HepG2 (cell line): Measurements from ENCODE around the gene NAA25. TPM values are rescaled to one million over a fixed set of nuclear protein-coding genes. Genes with fewer than 3 reads are reported as not detected.

Source experiments
- BRCA1 ChIP-seq: sonication (generic); formaldehyde crosslinking; IDR thresholded peaks from 2 replicates; pipeline ENCODE4 v1.4.0; 2020; ENCODE audit warnings: missing genetic modification reagents
- CEBPZ ChIP-seq: IDR thresholded peaks from 2 replicates; pipeline ENCODE4 v1.6.1; 2012; ENCODE audit warnings: low read length, improper control_type of control experiment
- ETV5 ChIP-seq: IDR thresholded peaks from 2 replicates; pipeline ENCODE4 v1.6.1; 2018; ENCODE audit warnings: missing biosample characterization, missing genetic modification reagents, inconsistent platforms, borderline replicate concordance
- ETV6 ChIP-seq: sonication (generic); formaldehyde crosslinking; conservative IDR thresholded peaks from 2 replicates; pipeline ENCODE4 v1.4.0; 2020; ENCODE audit warnings: missing genetic modification reagents
- HINFP ChIP-seq: sonication (generic); formaldehyde crosslinking; IDR thresholded peaks from 2 replicates; pipeline ENCODE4 v1.4.0; 2020; ENCODE audit warnings: low read depth, mild to moderate bottlenecking, missing genetic modification reagents
- HNF1B ChIP-seq: sonication (generic); formaldehyde crosslinking; IDR thresholded peaks from 2 replicates; pipeline ENCODE4 v1.5.1; 2020; ENCODE audit warnings: mild to moderate bottlenecking, moderate library complexity, missing genetic modification reagents
- SALL1 ChIP-seq: sonication (generic); formaldehyde crosslinking; IDR thresholded peaks from 2 replicates; pipeline ENCODE4 v1.8.0; 2022; ENCODE audit warnings: mild to moderate bottlenecking, missing genetic modification reagents
- SPEN ChIP-seq: sonication (generic); formaldehyde crosslinking; IDR thresholded peaks from 2 replicates; pipeline ENCODE4 v1.5.1; 2020; ENCODE audit warnings: low read depth, mild to moderate bottlenecking, missing genetic modification reagents
- ZMYM4 ChIP-seq: sonication (generic); formaldehyde crosslinking; IDR thresholded peaks from 2 replicates; pipeline ENCODE4 v1.8.1; 2023; ENCODE audit warnings: mild to moderate bottlenecking, missing genetic modification reagents
- ZNF281 ChIP-seq: sonication (generic); formaldehyde crosslinking; IDR thresholded peaks from 2 replicates; pipeline ENCODE4 v1.4.0; 2020; ENCODE audit warnings: missing genetic modification reagents, borderline replicate concordance
- ZNF367 ChIP-seq: sonication (generic); formaldehyde crosslinking; IDR thresholded peaks from 2 replicates; pipeline ENCODE4 v1.4.0; 2020; ENCODE audit warnings: missing genetic modification reagents, borderline replicate concordance
- ZNF383 ChIP-seq: sonication (generic); formaldehyde crosslinking; IDR thresholded peaks from 2 replicates; pipeline ENCODE4 v1.4.0; 2020; ENCODE audit warnings: missing genetic modification reagents, mild to moderate bottlenecking, borderline replicate concordance
- ZNF546 ChIP-seq: sonication (generic); formaldehyde crosslinking; conservative IDR thresholded peaks from 2 replicates; pipeline ENCODE4 v1.8.1; 2023; ENCODE audit warnings: mild to moderate bottlenecking, missing genetic modification reagents
- ZNF550 ChIP-seq: sonication (generic); formaldehyde crosslinking; IDR thresholded peaks from 2 replicates; pipeline ENCODE4 v1.4.0; 2020; ENCODE audit warnings: mild to moderate bottlenecking, missing genetic modification reagents, borderline replicate concordance
- polyA plus RNA-seq, 8 experiments: library from polyadenylated mRNA; depleted of rRNA in 3 of 8; stranded (reverse) in 7 of 8; unstranded in 1 of 8; fragments of >200 nt; fragmentation: Illumina TruSeq in 4 of 8; extraction: Trizol in 4 of 8; gene quantifications; 2 replicates each; pipeline versions ENCODE4 v1.2.1 to v1.2.3, GENCODE V29; 2011 to 2016; ENCODE audit warnings: low read depth in 4 of 8, missing spikeins in 1 of 8, mixed read lengths in 1 of 8; ENCODE audit not compliant: insufficient read depth in 1 of 8
- total RNA-seq, 5 experiments: library from RNA; depleted of rRNA; stranded (reverse); fragments of >200 nt; fragmentation: Illumina TruSeq; extraction: Trizol; gene quantifications; 2 replicates each; pipeline ENCODE4 v1.2.3, GENCODE V29; 2016; ENCODE audit warnings: low read depth in 1 of 5
- TF ChIP-seq, protein P1 (sequence below): sonication (generic); formaldehyde crosslinking; IDR thresholded peaks from 2 replicates; pipeline ENCODE4 v1.5.1; 2020; ENCODE audit warnings: missing genetic modification reagents, mild to moderate bottlenecking, borderline replicate concordance

NAA25 gene
- total and polyA plus RNA-seq, 2 of the 13 experiments (the other 11 are each of a cell fraction or from before 2014, with no cell fraction given): 11.4 to 32.0 TPM

DNA sequence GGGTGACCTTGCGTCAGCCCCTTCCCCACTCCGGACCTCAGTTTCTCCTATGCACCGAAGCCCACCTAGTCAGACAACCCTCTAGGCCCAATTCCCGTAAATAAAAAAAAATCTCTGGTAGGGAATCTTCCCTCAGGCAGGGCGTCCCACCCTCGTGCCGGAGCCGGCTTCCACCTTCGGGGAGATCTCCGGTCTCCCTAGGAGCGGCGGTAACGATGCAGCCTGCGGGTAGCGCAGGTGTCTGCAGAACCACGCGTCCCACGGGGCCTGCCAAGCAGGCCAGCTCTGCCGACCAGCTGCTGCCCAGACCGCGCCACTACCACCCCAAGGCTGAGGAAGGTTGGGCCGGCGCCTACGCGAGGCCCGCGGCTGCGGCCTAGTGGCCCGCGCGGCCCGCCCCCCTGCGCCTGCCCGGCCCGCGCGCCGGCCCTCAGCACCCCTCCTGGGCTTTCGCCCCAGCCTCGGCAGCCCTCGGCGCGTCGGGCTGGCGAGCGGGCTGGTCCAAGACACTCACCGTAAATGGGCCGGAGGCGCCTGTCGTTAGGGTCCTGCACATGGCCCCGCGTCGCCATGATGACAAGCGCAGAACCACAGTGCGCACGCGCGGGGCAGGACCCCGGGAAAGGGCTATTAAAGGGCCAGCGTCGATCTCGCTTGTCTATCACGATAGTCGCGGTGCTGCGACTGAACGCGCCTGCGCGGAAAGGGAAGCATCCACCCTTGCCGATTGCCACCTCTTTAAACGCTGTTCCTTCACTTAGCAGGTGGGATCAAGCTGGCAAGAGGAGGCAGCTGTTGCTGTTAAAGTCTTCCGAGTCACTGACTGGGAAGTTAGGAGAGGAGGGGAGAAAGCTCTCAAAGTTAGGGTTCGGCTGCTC is at the start of gene NAA25 (continued):
- TF ChIP-seq HNF1B (CRISPR knock-in tag) (peak; percentile 84), ZNF281 (CRISPR knock-in tag) (no peak), ZNF383 (CRISPR knock-in tag) (no peak), HINFP (CRISPR knock-in tag) (0 out of 2 replicates have a peak, but pooled peaks have one; percentile 62), SPEN (CRISPR knock-in tag) (peak; percentile 81), ETV5 (peak; percentile 55; the same call in 1 of the 2 replicates), ETV6 (no peak), ZMYM4 (CRISPR knock-in tag) (no peak), SALL1 (CRISPR knock-in tag) (peak; percentile 61; the same call in 1 of the 2 replicates), ZNF367 (no peak; the same call in 1 of the 2 replicates), BRCA1 (CRISPR knock-in tag) (no peak), ZNF550 (CRISPR knock-in tag) (no peak), ZNF546 (CRISPR knock-in tag) (no peak), CEBPZ (no peak)
- TF ChIP-seq, protein P1, sequence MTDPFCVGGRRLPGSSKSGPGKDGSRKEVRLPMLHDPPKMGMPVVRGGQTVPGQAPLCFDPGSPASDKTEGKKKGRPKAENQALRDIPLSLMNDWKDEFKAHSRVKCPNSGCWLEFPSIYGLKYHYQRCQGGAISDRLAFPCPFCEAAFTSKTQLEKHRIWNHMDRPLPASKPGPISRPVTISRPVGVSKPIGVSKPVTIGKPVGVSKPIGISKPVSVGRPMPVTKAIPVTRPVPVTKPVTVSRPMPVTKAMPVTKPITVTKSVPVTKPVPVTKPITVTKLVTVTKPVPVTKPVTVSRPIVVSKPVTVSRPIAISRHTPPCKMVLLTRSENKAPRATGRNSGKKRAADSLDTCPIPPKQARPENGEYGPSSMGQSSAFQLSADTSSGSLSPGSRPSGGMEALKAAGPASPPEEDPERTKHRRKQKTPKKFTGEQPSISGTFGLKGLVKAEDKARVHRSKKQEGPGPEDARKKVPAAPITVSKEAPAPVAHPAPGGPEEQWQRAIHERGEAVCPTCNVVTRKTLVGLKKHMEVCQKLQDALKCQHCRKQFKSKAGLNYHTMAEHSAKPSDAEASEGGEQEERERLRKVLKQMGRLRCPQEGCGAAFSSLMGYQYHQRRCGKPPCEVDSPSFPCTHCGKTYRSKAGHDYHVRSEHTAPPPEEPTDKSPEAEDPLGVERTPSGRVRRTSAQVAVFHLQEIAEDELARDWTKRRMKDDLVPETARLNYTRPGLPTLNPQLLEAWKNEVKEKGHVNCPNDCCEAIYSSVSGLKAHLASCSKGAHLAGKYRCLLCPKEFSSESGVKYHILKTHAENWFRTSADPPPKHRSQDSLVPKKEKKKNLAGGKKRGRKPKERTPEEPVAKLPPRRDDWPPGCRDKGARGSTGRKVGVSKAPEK (CRISPR knock-in tag): no peak
